Left ventricle myocardium superior (tissue), 1 donor: Measurements from ENCODE around the gene OR2L3. TPM values are rescaled to one million over a fixed set of nuclear protein-coding genes. Genes with fewer than 3 reads are reported as not detected.

ENCODE experiments used
- total RNA-seq: library from RNA; stranded (reverse); fragmentation: NEBNext Ultra II Directional; extraction: Animal tissue kit (Norgen Biotek cat#: 25700); gene quantifications from one replicate; pipeline ENCODE4 v1.2.1, GENCODE V29; 2021
- donor health status: DM: no; HTN: yes; CAD: no; lungs with severe emphysema.

The OR2L3 gene
- total RNA-seq, 1 donor from 2014 or later: not detected

Other genes starting within 250 kb of the OR2L3 start
- gene OR14A16, start 222.7 kb upstream of the OR2L3 start, total RNA-seq: not detected
- gene OR11L1, start 204.9 kb upstream of the OR2L3 start, total RNA-seq: not detected
- gene TRIM58, start 189.6 kb upstream of the OR2L3 start, total RNA-seq: 0.07 TPM
- not detected for gene OR2W3, start 151.2 kb upstream of the OR2L3 start, total RNA-seq
- not detected for gene OR2T8, start 126.6 kb upstream of the OR2L3 start, total RNA-seq
- gene OR2AJ1, start 121.9 kb upstream of the OR2L3 start, total RNA-seq: not detected
- gene OR2L8, start 98.0 kb upstream of the OR2L3 start, total RNA-seq: not detected
- not detected for gene OR2AK2, start 81.6 kb upstream of the OR2L3 start, total RNA-seq
- gene OR2L5, start 33.2 kb upstream of the OR2L3 start, total RNA-seq: not detected
- 0.05 TPM for gene OR2L2, start 16.8 kb upstream of the OR2L3 start, total RNA-seq
- gene OR2L13, start 48.3 kb downstream of the OR2L3 start, total RNA-seq: not detected
- not detected for gene OR2M5, start 98.3 kb downstream of the OR2L3 start, total RNA-seq
- gene OR2M2, start 128.0 kb downstream of the OR2L3 start, total RNA-seq: not detected
- not detected for gene OR2M3, start 150.4 kb downstream of the OR2L3 start, total RNA-seq
- not detected for gene OR2M4, start 184.6 kb downstream of the OR2L3 start, total RNA-seq
- gene OR2T33, start 231.1 kb downstream of the OR2L3 start, total RNA-seq: not detected